GM19397 (cell line): ENCODE measurements around the gene ZNF839.

ENCODE experiments used
- ATAC-seq: cut with Tn5 transposase; IDR thresholded peaks from one replicate; pipeline ENCODE4 v1.9.1; 2021; ENCODE audit warnings: mild to moderate bottlenecking, moderate library complexity; ENCODE audit not compliant: unreplicated experiment

ZNF839 gene

GRCh38 chr14:102371361-102371760, 51.8 kb downstream of the ZNF839 start:
- ATAC-seq = no peak

- ATAC-seq = no peak
These were observed 53.6 kb downstream of the ZNF839 start for GRCh38 chr14:102373110-102373509.

GRCh38 chr14:102374264-102374663, 54.7 kb downstream of the ZNF839 start:
- no peak for ATAC-seq

- no peak for ATAC-seq
These were observed 55.6 kb downstream of the ZNF839 start for GRCh38 chr14:102375119-102375518.

GRCh38 chr14:102377696-102378095, 58.1 kb downstream of the ZNF839 start:
- ATAC-seq = no peak

GRCh38 chr14:102378830-102379229, 59.3 kb downstream of the ZNF839 start:
- no peak for ATAC-seq

- no peak for ATAC-seq
These were observed 67.5 kb downstream of the ZNF839 start for GRCh38 chr14:102387086-102387485.

- ATAC-seq = no peak
These were observed 69.7 kb downstream of the ZNF839 start for GRCh38 chr14:102389246-102389645.

- ATAC-seq = no peak
These were observed 70.7 kb downstream of the ZNF839 start for GRCh38 chr14:102390064-102390855.
